ENCODE data around the gene SNTB2.
"Not testable (repeated sequence)": the region's sequence is repeated elsewhere in the genome, so short reads cannot be mapped to it uniquely, and the experiment has no call there.

Gene SNTB2

GRCh38 chr16:69237296-69237695, 50.3 kb downstream of the SNTB2 start:
- Histone ChIP-seq H3K4me3 (ENCODE audit: low read depth in 1 of 2, low read length in 2 of 2) (no peak overlapping the region), H3K36me3 (ENCODE audit: control insufficient read depth in 1 of 2, insufficient read depth in 2 of 2, low read length in 2 of 2) (no peaks in the 10 kb centered on the region), H3K9me3 (ENCODE audit: control insufficient read depth in 1 of 2, low read length in 2 of 2) (no peaks in the 10 kb centered on the region), H3K27me3 (ENCODE audit: low read depth, low read length) (no peaks in the 10 kb centered on the region), H3K4me1 (ENCODE audit: control insufficient read depth in 1 of 2, insufficient read depth in 2 of 2, low read length in 2 of 2) (peaks cover 0 to 20% of the 10 kb centered on the region in 2 donors), H3K27ac (ENCODE audit: low read length) (no peak overlapping the region)

DNA sequence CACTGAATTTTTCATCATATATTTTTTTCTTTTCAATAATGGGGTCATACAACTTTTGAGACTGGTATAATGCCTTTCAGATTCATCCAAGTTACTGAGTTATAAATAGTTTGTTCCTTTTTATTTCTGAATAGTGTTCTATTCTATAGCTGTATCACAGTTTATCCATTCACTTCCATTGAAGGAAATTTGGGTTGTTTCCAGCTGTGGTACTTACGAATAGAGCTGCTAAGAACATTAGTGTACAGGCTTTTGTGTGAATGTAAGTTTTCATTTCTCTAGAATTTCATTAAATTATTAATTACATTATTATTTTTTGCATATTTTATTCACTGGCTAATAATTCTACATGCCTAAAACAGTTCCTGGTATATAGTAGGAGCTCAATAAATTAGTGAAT, 52.9 kb downstream of the SNTB2 start:
- H3K9me3 ChIP-seq (ENCODE audit: control insufficient read depth in 1 of 2, low read length in 2 of 2), result no peaks in the 10 kb centered on the region
- H3K4me3 ChIP-seq (ENCODE audit: low read depth in 1 of 2, low read length in 2 of 2), result no peak overlapping the region
- no peaks in the 10 kb centered on the region for H3K36me3 ChIP-seq (ENCODE audit: control insufficient read depth in 1 of 2, insufficient read depth in 2 of 2, low read length in 2 of 2)
- no peak overlapping the region for H3K27ac ChIP-seq (ENCODE audit: low read length)
- peaks cover 0 to 20% of the 10 kb centered on the region in 2 donors for H3K4me1 ChIP-seq (ENCODE audit: control insufficient read depth in 1 of 2, insufficient read depth in 2 of 2, low read length in 2 of 2)
- H3K27me3 ChIP-seq (ENCODE audit: low read depth, low read length), result no peaks in the 10 kb centered on the region

- Histone ChIP-seq H3K36me3 (ENCODE audit: control insufficient read depth in 1 of 2, insufficient read depth in 2 of 2, low read length in 2 of 2) (no peaks in the 10 kb centered on the region), H3K4me1 (ENCODE audit: control insufficient read depth in 1 of 2, insufficient read depth in 2 of 2, low read length in 2 of 2) (peaks cover 0 to 20% of the 10 kb centered on the region in 2 donors), H3K27me3 (ENCODE audit: low read depth, low read length) (no peaks in the 10 kb centered on the region), H3K27ac (ENCODE audit: low read length) (no peak overlapping the region), H3K4me3 (ENCODE audit: low read depth in 1 of 2, low read length in 2 of 2) (no peak overlapping the region), H3K9me3 (ENCODE audit: control insufficient read depth in 1 of 2, low read length in 2 of 2) (no peaks in the 10 kb centered on the region)
Observed at GRCh38 chr16:69240331-69240730, 53.4 kb downstream of the SNTB2 start.

DNA sequence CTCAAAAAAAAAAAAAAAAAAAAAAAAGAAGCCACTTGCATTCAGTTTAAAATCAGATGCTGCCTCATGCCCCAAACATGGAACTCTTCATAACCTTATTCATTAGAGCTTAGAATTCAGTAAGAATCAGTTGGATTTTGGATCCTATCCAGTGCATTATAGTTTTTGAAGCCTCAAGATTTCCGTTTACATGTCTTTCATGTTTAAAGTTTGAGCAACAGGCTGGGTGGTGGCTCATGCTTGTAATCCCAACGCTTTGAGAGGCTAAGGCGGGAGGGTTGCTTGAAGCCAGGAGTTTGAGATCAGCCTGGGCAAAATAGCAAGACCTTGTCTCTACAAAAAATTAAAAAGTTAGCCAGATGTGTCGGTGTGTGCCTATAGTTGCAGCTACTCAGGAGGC, 55.0 kb downstream of the SNTB2 start:
- Histone ChIP-seq H3K4me3 (ENCODE audit: low read depth in 1 of 2, low read length in 2 of 2) (no peak overlapping the region), H3K9me3 (ENCODE audit: control insufficient read depth in 1 of 2, low read length in 2 of 2) (no peaks in the 10 kb centered on the region), H3K4me1 (ENCODE audit: control insufficient read depth in 1 of 2, insufficient read depth in 2 of 2, low read length in 2 of 2) (peaks cover 0 to 15% of the 10 kb centered on the region in 2 donors), H3K36me3 (ENCODE audit: control insufficient read depth in 1 of 2, insufficient read depth in 2 of 2, low read length in 2 of 2) (peaks cover 5% of the 10 kb centered on the region in 2 donors), H3K27ac (ENCODE audit: low read length) (no peak overlapping the region), H3K27me3 (ENCODE audit: low read depth, low read length) (no peaks in the 10 kb centered on the region)

DNA sequence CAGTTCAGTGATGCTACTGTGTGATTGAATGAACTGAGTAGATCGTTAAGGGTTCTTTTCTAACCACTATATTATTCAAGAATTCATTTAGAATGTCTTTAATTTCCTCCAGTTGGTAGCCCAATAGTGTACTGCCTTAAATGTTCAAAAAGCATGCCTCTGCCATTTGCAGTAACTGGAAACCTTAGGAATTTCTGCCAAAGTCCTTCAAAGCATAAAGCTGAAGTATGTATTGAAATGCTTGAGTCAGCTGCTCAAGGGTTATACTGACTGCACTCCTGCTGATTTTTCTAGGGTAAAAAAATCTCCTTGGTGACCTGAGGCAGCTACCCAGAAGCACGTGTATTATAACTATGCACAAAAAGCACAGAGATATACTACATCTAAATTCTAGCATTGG, 56.5 kb downstream of the SNTB2 start:
- H3K4me3 ChIP-seq (ENCODE audit: low read depth in 1 of 2, low read length in 2 of 2), result no peak overlapping the region
- H3K27ac ChIP-seq (ENCODE audit: low read length), result no peak overlapping the region
- peaks cover 0 to 10% of the 10 kb centered on the region in 2 donors for H3K4me1 ChIP-seq (ENCODE audit: control insufficient read depth in 1 of 2, insufficient read depth in 2 of 2, low read length in 2 of 2)
- no peaks in the 10 kb centered on the region for H3K27me3 ChIP-seq (ENCODE audit: low read depth, low read length)
- H3K36me3 ChIP-seq (ENCODE audit: control insufficient read depth in 1 of 2, insufficient read depth in 2 of 2, low read length in 2 of 2), result peaks cover 5% of the 10 kb centered on the region in 2 donors
- H3K9me3 ChIP-seq (ENCODE audit: control insufficient read depth in 1 of 2, low read length in 2 of 2), result no peaks in the 10 kb centered on the region

DNA sequence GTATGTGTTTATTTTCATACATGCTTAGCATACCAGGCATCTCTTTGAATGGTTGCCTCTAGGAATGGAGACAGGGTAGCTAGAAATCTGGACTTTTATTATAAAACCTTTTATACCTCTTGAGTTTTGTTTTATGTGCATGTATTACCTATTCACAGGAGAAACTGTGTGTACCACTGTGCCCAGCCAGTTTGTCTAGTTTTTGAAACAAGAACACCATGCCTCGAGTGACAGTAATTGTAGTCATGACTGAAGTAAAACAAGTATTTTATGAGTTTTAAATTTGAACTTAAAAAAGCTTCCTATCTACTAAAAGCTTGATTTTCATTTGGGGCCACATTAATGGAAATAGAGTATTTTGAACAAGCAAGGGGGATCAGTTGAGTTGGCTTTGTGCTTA, 57.4 kb downstream of the SNTB2 start:
- peaks cover 0 to 9% of the 10 kb centered on the region in 2 donors for H3K4me1 ChIP-seq (ENCODE audit: control insufficient read depth in 1 of 2, insufficient read depth in 2 of 2, low read length in 2 of 2)
- H3K36me3 ChIP-seq (ENCODE audit: control insufficient read depth in 1 of 2, insufficient read depth in 2 of 2, low read length in 2 of 2), result peaks cover 5% of the 10 kb centered on the region in 2 donors
- H3K4me3 ChIP-seq (ENCODE audit: low read depth in 1 of 2, low read length in 2 of 2), result no peak overlapping the region
- no peaks in the 10 kb centered on the region for H3K9me3 ChIP-seq (ENCODE audit: control insufficient read depth in 1 of 2, low read length in 2 of 2)
- H3K27me3 ChIP-seq (ENCODE audit: low read depth, low read length), result no peaks in the 10 kb centered on the region
- no peak overlapping the region for H3K27ac ChIP-seq (ENCODE audit: low read length)

DNA sequence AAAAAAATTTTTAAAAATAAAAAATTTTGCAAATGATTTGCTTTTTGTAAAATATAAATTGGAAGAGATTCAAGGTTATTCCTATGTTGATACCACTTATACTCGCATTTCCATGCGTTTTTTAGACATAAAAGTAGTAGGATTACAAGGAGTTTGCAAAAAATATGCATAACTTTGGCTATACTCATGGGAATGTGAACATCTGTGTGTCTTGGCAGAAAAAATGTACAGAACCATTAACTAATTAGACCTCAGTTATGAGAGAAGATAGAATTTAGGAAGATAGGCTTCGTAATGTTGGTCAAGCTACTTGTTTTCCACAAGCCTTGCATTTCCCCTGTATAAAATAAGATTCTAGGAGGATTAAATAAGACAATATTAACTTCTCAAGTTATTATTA, 63.1 kb downstream of the SNTB2 start:
- no peak overlapping the region for H3K4me3 ChIP-seq (ENCODE audit: low read depth in 1 of 2, low read length in 2 of 2)
- H3K27me3 ChIP-seq (ENCODE audit: low read depth, low read length), result no peaks in the 10 kb centered on the region
- H3K36me3 ChIP-seq (ENCODE audit: control insufficient read depth in 1 of 2, insufficient read depth in 2 of 2, low read length in 2 of 2), result peaks cover 5% of the 10 kb centered on the region in 2 donors
- no peak overlapping the region for H3K27ac ChIP-seq (ENCODE audit: low read length)
- H3K9me3 ChIP-seq (ENCODE audit: control insufficient read depth in 1 of 2, low read length in 2 of 2), result no peaks in the 10 kb centered on the region
- H3K4me1 ChIP-seq (ENCODE audit: control insufficient read depth in 1 of 2, insufficient read depth in 2 of 2, low read length in 2 of 2), result no peaks in the 10 kb centered on the region

- Histone ChIP-seq H3K4me1 (ENCODE audit: control insufficient read depth in 1 of 2, insufficient read depth in 2 of 2, low read length in 2 of 2) (no peaks in the 10 kb centered on the region), H3K9me3 (ENCODE audit: control insufficient read depth in 1 of 2, low read length in 2 of 2) (no peaks in the 10 kb centered on the region), H3K4me3 (ENCODE audit: low read depth in 1 of 2, low read length in 2 of 2) (no peak overlapping the region), H3K36me3 (ENCODE audit: control insufficient read depth in 1 of 2, insufficient read depth in 2 of 2, low read length in 2 of 2) (no peaks in the 10 kb centered on the region), H3K27ac (ENCODE audit: low read length) (no peak overlapping the region), H3K27me3 (ENCODE audit: low read depth, low read length) (no peaks in the 10 kb centered on the region)
Observed at GRCh38 chr16:69253870-69254341, 66.9 kb downstream of the SNTB2 start.

DNA sequence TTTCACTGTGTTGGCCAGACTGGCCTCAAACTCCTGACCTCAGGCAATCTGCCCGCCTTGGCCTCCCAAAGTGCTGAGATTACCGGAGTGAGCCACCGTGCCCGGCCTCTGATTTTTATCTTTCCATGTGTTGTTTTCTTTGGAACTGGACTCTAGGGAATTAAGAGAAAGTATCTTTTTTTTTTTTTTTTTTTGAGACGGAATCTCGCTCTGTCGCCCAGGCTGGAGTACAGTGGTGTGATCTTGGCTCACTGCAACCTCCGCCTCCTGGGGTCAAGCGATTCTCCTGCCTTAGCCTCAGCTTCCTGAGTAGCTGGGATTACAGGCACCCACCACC, 72.4 kb downstream of the SNTB2 start:
- not testable (repeated sequence) for H3K4me3 ChIP-seq (ENCODE audit: low read depth in 1 of 2, low read length in 2 of 2); H3K27me3 ChIP-seq (ENCODE audit: low read depth, low read length); H3K27ac ChIP-seq (ENCODE audit: low read length); H3K4me1 ChIP-seq (ENCODE audit: control insufficient read depth in 1 of 2, insufficient read depth in 2 of 2, low read length in 2 of 2); H3K36me3 ChIP-seq (ENCODE audit: control insufficient read depth in 1 of 2, insufficient read depth in 2 of 2, low read length in 2 of 2); H3K9me3 ChIP-seq (ENCODE audit: control insufficient read depth in 1 of 2, low read length in 2 of 2)

DNA sequence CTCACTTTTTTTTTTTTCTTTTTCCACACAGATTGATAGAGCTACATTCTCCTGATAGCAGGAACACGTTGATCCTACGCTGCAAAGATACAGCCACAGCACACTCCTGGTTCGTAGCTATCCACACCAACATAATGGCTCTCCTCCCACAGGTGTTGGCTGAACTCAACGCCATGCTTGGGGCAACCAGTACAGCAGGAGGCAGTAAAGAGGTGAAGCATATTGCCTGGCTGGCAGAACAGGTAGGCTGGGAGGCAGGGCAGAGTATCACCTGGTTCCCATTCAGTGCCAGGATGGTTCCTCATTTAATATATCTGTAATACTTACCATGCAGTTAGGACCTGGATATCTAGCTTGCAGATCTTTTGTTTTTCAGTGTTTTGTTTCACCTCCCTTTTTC, 73.1 kb downstream of the SNTB2 start:
- Histone ChIP-seq H3K4me1 (ENCODE audit: control insufficient read depth in 1 of 2, insufficient read depth in 2 of 2, low read length in 2 of 2) (no peaks in the 10 kb centered on the region), H3K36me3 (ENCODE audit: control insufficient read depth in 1 of 2, insufficient read depth in 2 of 2, low read length in 2 of 2) (peaks cover 0 to 3% of the 10 kb centered on the region in 2 donors), H3K27ac (ENCODE audit: low read length) (no peak overlapping the region), H3K4me3 (ENCODE audit: low read depth in 1 of 2, low read length in 2 of 2) (no peak overlapping the region), H3K9me3 (ENCODE audit: control insufficient read depth in 1 of 2, low read length in 2 of 2) (no peaks in the 10 kb centered on the region), H3K27me3 (ENCODE audit: low read depth, low read length) (no peaks in the 10 kb centered on the region)

- Histone ChIP-seq H3K4me3 (ENCODE audit: low read depth in 1 of 2, low read length in 2 of 2) (no peak overlapping the region), H3K4me1 (ENCODE audit: control insufficient read depth in 1 of 2, insufficient read depth in 2 of 2, low read length in 2 of 2) (no peaks in the 10 kb centered on the region), H3K36me3 (ENCODE audit: control insufficient read depth in 1 of 2, insufficient read depth in 2 of 2, low read length in 2 of 2) (peaks cover 0 to 3% of the 10 kb centered on the region in 2 donors), H3K27me3 (ENCODE audit: low read depth, low read length) (no peaks in the 10 kb centered on the region), H3K27ac (ENCODE audit: low read length) (no peak overlapping the region), H3K9me3 (ENCODE audit: control insufficient read depth in 1 of 2, low read length in 2 of 2) (no peaks in the 10 kb centered on the region)
Observed at GRCh38 chr16:69260506-69260905, 73.5 kb downstream of the SNTB2 start.

- Histone ChIP-seq H3K27me3 (ENCODE audit: low read depth, low read length) (no peaks in the 10 kb centered on the region), H3K4me1 (ENCODE audit: control insufficient read depth in 1 of 2, insufficient read depth in 2 of 2, low read length in 2 of 2) (no peaks in the 10 kb centered on the region), H3K9me3 (ENCODE audit: control insufficient read depth in 1 of 2, low read length in 2 of 2) (no peaks in the 10 kb centered on the region), H3K27ac (ENCODE audit: low read length) (no peak overlapping the region), H3K36me3 (ENCODE audit: control insufficient read depth in 1 of 2, insufficient read depth in 2 of 2, low read length in 2 of 2) (peaks cover under 1 to 11% of the 10 kb centered on the region in 2 donors), H3K4me3 (ENCODE audit: low read depth in 1 of 2, low read length in 2 of 2) (no peak overlapping the region)
Observed at GRCh38 chr16:69266334-69267063, 79.5 kb downstream of the SNTB2 start.
